Measurements from ENCODE around the gene FICD. TPM values are rescaled to one million over a fixed set of nuclear protein-coding genes. Genes with fewer than 3 reads are reported as not detected.

The FICD gene
- total RNA-seq, 1 donor from 2014 or later = 7.1 TPM

- Histone ChIP-seq H2AFZ (replicated peaks) (no peak overlapping the region), H3K4me1 (no peaks in the 10 kb centered on the region), H3F3A (ENCODE audit: low read depth) (no peaks in the 10 kb centered on the region), H3K4me2 (no peak overlapping the region), H3K4me3 (no peak overlapping the region), H4K20me1 (ENCODE audit: low read depth) (peaks cover 41% of the 10 kb centered on the region), H3K79me2 (ENCODE audit: low read depth) (peaks cover 71% of the 10 kb centered on the region), H3K9ac (no peak overlapping the region), H3K36me3 (peaks cover 4% of the 10 kb centered on the region), H3K27ac (no peak overlapping the region), H3K9me3 (ENCODE audit: low read depth) (no peaks in the 10 kb centered on the region), H3K27me3 (no peaks in the 10 kb centered on the region)
- TF ChIP-seq EZH2phosphoT487 (IDR thresholded peaks at IDR 0.05) (no peak), EZH2 (IDR thresholded peaks at IDR 0.05) (no peak), CTCF (IDR thresholded peaks at IDR 0.05) (no peak)
- Mint-ChIP-seq H3K9me3 (no peaks in the 10 kb centered on the region), H3K27me3 (ENCODE audit: insufficient read depth, low read depth) (no peaks in the 10 kb centered on the region), H3K36me3 (peaks cover 31% of the 10 kb centered on the region), H3K4me1 (no peaks in the 10 kb centered on the region), H3K27ac (no peak overlapping the region), H3K4me3 (no peak overlapping the region)
- no peak for DNase-seq (ENCODE audit: low spot score)
Measured at GRCh38 chr12:108542320-108542719, 27.2 kb downstream of the FICD start.

GRCh38 chr12:108543652-108544051 is 28.6 kb downstream of the FICD start:
- Histone ChIP-seq H2AFZ (replicated peaks) (no peak overlapping the region), H3K4me2 (no peak overlapping the region), H3F3A (ENCODE audit: low read depth) (no peaks in the 10 kb centered on the region), H3K9ac (no peak overlapping the region), H3K27ac (no peak overlapping the region), H3K4me3 (no peak overlapping the region), H3K79me2 (ENCODE audit: low read depth) (peaks cover 75% of the 10 kb centered on the region), H3K4me1 (no peaks in the 10 kb centered on the region), H3K27me3 (no peaks in the 10 kb centered on the region), H3K36me3 (peaks cover 15% of the 10 kb centered on the region), H3K9me3 (ENCODE audit: low read depth) (no peaks in the 10 kb centered on the region), H4K20me1 (ENCODE audit: low read depth) (peaks cover 41% of the 10 kb centered on the region)
- Mint-ChIP-seq H3K4me3 (no peak overlapping the region), H3K27ac (no peak overlapping the region), H3K36me3 (peaks cover 29% of the 10 kb centered on the region), H3K27me3 (ENCODE audit: insufficient read depth, low read depth) (no peaks in the 10 kb centered on the region), H3K9me3 (no peaks in the 10 kb centered on the region), H3K4me1 (no peaks in the 10 kb centered on the region)
- DNase-seq (ENCODE audit: low spot score) = no peak
- TF ChIP-seq CTCF (IDR thresholded peaks at IDR 0.05) (no peak), EZH2phosphoT487 (IDR thresholded peaks at IDR 0.05) (no peak), EZH2 (IDR thresholded peaks at IDR 0.05) (no peak)

GRCh38 chr12:108547686-108548085 is 32.6 kb downstream of the FICD start:
- Mint-ChIP-seq H3K4me3 (no peak overlapping the region), H3K27ac (no peak overlapping the region), H3K27me3 (ENCODE audit: insufficient read depth, low read depth) (no peaks in the 10 kb centered on the region), H3K36me3 (peaks cover 29% of the 10 kb centered on the region), H3K9me3 (no peaks in the 10 kb centered on the region), H3K4me1 (peaks cover under 1% of the 10 kb centered on the region)
- no peak overlapping the region for H3K4me2 ChIP-seq
- H3K27me3 ChIP-seq = no peaks in the 10 kb centered on the region
- no peak overlapping the region for H3K4me3 ChIP-seq
- peaks cover 78% of the 10 kb centered on the region for H3K79me2 ChIP-seq (ENCODE audit: low read depth)
- no peaks in the 10 kb centered on the region for H3K4me1 ChIP-seq
- H3K27ac ChIP-seq = no peak overlapping the region
- H4K20me1 ChIP-seq (ENCODE audit: low read depth) = peaks cover 45% of the 10 kb centered on the region
- no peaks in the 10 kb centered on the region for H3F3A ChIP-seq (ENCODE audit: low read depth)
- no peak overlapping the region for H2AFZ ChIP-seq (replicated peaks)
- no peak overlapping the region for H3K9ac ChIP-seq
- no peak for DNase-seq (ENCODE audit: low spot score)
- H3K9me3 ChIP-seq (ENCODE audit: low read depth) = no peaks in the 10 kb centered on the region
- no peak for TF ChIP-seq CTCF (IDR thresholded peaks at IDR 0.05)
- peaks cover 15% of the 10 kb centered on the region for H3K36me3 ChIP-seq
